NT2/D1 (cell line): Measurements from ENCODE around the gene CFC1.
"Not testable (repeated sequence)": the region's sequence is repeated elsewhere in the genome, so short reads cannot be mapped to it uniquely, and the experiment has no call there.

ENCODE experiments used
- DNase-seq: peaks from one replicate; pipeline ENCODE4 v3.0.0-alpha.2; 2011; ENCODE audit warnings: low read depth, low spot score
- H3K27me3 ChIP-seq: 2 replicates; pipeline ENCODE4 v1.6.0; 2011; ENCODE audit warnings: mild to moderate bottlenecking; ENCODE audit not compliant: insufficient read length, insufficient read depth
- H3K36me3 ChIP-seq: 2 replicates; pipeline ENCODE4 v1.6.1; 2011; ENCODE audit warnings: mild to moderate bottlenecking, low read length, mixed read lengths; ENCODE audit not compliant: insufficient read depth, insufficient read length
- H3K4me1 ChIP-seq: 2 replicates; pipeline ENCODE4 v1.5.1; 2011; ENCODE audit not compliant: insufficient read depth, insufficient read length
- H3K4me3 ChIP-seq: 2 replicates; pipeline ENCODE4 v1.5.1; 2011; ENCODE audit warnings: low read depth; ENCODE audit not compliant: insufficient read length
- H3K9ac ChIP-seq: 2 replicates; pipeline ENCODE4 v1.6.0; 2011; ENCODE audit warnings: low read depth; ENCODE audit not compliant: insufficient read length
- H3K9me3 ChIP-seq: 2 replicates; pipeline ENCODE4 v1.5.1; 2011; ENCODE audit warnings: mild to moderate bottlenecking, low read length; ENCODE audit not compliant: insufficient read depth

The CFC1 gene

GRCh38 chr2:130599393-130599792 is at the start of gene CFC1:
CFC1 (minus strand) TSS chr2:130599575; CDS start chr2:130599287, 288 bp downstream.
- not testable (repeated sequence) for H3K9ac ChIP-seq, H3K9me3 ChIP-seq, H3K36me3 ChIP-seq, H3K4me1 ChIP-seq, H3K27me3 ChIP-seq, H3K4me3 ChIP-seq, DNase-seq

- H3K9ac ChIP-seq, H3K4me1 ChIP-seq, H3K9me3 ChIP-seq, H3K27me3 ChIP-seq, H3K36me3 ChIP-seq, DNase-seq, H3K4me3 ChIP-seq: not testable (repeated sequence)
Observed at GRCh38 chr2:130641688-130642087, 42.3 kb upstream of the CFC1 start.

- not testable (repeated sequence) for H3K4me3 ChIP-seq, H3K9ac ChIP-seq, H3K4me1 ChIP-seq, H3K36me3 ChIP-seq, H3K9me3 ChIP-seq, DNase-seq, H3K27me3 ChIP-seq
Observed at GRCh38 chr2:130638973-130639372, 39.6 kb upstream of the CFC1 start.

GRCh38 chr2:130628784-130629475 is 29.6 kb upstream of the CFC1 start:
- H3K4me3 ChIP-seq, H3K4me1 ChIP-seq, H3K9me3 ChIP-seq, H3K27me3 ChIP-seq, H3K36me3 ChIP-seq, DNase-seq, H3K9ac ChIP-seq: not testable (repeated sequence)

GRCh38 chr2:130611140-130611539 is 11.8 kb upstream of the CFC1 start, which contains the start of gene POTEJ:
POTEJ (plus strand) TSS chr2:130611440; CDS start chr2:130611533, 93 bp downstream.
- not testable (repeated sequence) for DNase-seq, H3K4me3 ChIP-seq, H3K4me1 ChIP-seq, H3K36me3 ChIP-seq, H3K27me3 ChIP-seq, H3K9ac ChIP-seq, H3K9me3 ChIP-seq

- not testable (repeated sequence) for H3K4me3 ChIP-seq, H3K9me3 ChIP-seq, H3K4me1 ChIP-seq, DNase-seq, H3K9ac ChIP-seq, H3K27me3 ChIP-seq, H3K36me3 ChIP-seq
Observed at GRCh38 chr2:130610486-130610885, 11.1 kb upstream of the CFC1 start.

GRCh38 chr2:130609002-130609920 is 9.9 kb upstream of the CFC1 start:
- H3K36me3 ChIP-seq, H3K27me3 ChIP-seq, H3K9me3 ChIP-seq, DNase-seq, H3K4me1 ChIP-seq, H3K4me3 ChIP-seq, H3K9ac ChIP-seq: not testable (repeated sequence)

- not testable (repeated sequence) for H3K4me3 ChIP-seq, H3K27me3 ChIP-seq, DNase-seq, H3K9me3 ChIP-seq, H3K36me3 ChIP-seq, H3K4me1 ChIP-seq, H3K9ac ChIP-seq
Observed at GRCh38 chr2:130608276-130609001, 9.1 kb upstream of the CFC1 start.

GRCh38 chr2:130601648-130602302 is 2.4 kb upstream of the CFC1 start:
- DNase-seq, H3K9ac ChIP-seq, H3K4me1 ChIP-seq, H3K36me3 ChIP-seq, H3K4me3 ChIP-seq, H3K9me3 ChIP-seq, H3K27me3 ChIP-seq: not testable (repeated sequence)

- not testable (repeated sequence) for H3K9me3 ChIP-seq, H3K4me3 ChIP-seq, H3K27me3 ChIP-seq, DNase-seq, H3K9ac ChIP-seq, H3K4me1 ChIP-seq, H3K36me3 ChIP-seq
Observed at GRCh38 chr2:130599926-130600325, 551 bp upstream of the CFC1 start.

- H3K4me1 ChIP-seq, H3K9ac ChIP-seq, H3K27me3 ChIP-seq, H3K4me3 ChIP-seq, H3K9me3 ChIP-seq, H3K36me3 ChIP-seq, DNase-seq: not testable (repeated sequence)
Observed at GRCh38 chr2:130598463-130598862, 912 bp downstream of the CFC1 start.
